ENCODE data around the gene CCDC192.
A peak's percentile ranks its signal among the peaks of the same experiment; 100 is the strongest.

CCDC192 gene

GRCh38 chr5:127909821-127910220 lies 206.6 kb downstream of the CCDC192 start:
- no peak for DNase-seq (ENCODE audit: low read depth)
- no peak for TF ChIP-seq CTCF (IDR thresholded peaks at IDR 0.05; ENCODE audit: control insufficient read depth, extremely low read depth, insufficient read depth)
- H3K4me3 ChIP-seq (ENCODE audit: low read depth, low read length), result no peak overlapping the region

GRCh38 chr5:127910307-127910956 lies 207.2 kb downstream of the CCDC192 start:
- no peak for TF ChIP-seq CTCF (IDR thresholded peaks at IDR 0.05; ENCODE audit: control insufficient read depth, extremely low read depth, insufficient read depth)
- no peak overlapping the region for H3K4me3 ChIP-seq (ENCODE audit: low read depth, low read length)
- DNase-seq (ENCODE audit: low read depth), result no peak

- no peak for DNase-seq (ENCODE audit: low read depth)
- H3K4me3 ChIP-seq (ENCODE audit: low read depth, low read length), result no peak overlapping the region
- TF ChIP-seq CTCF (IDR thresholded peaks at IDR 0.05; ENCODE audit: control insufficient read depth, extremely low read depth, insufficient read depth), result no peak
Observed at GRCh38 chr5:127911619-127912018, 208.4 kb downstream of the CCDC192 start.

GRCh38 chr5:127912411-127912810 lies 209.2 kb downstream of the CCDC192 start:
- no peak for TF ChIP-seq CTCF (IDR thresholded peaks at IDR 0.05; ENCODE audit: control insufficient read depth, extremely low read depth, insufficient read depth)
- DNase-seq (ENCODE audit: low read depth), result no peak
- H3K4me3 ChIP-seq (ENCODE audit: low read depth, low read length), result no peak overlapping the region

GRCh38 chr5:127916885-127917573 lies 213.8 kb downstream of the CCDC192 start:
- TF ChIP-seq CTCF (IDR thresholded peaks at IDR 0.05; ENCODE audit: control insufficient read depth, extremely low read depth, insufficient read depth), result no peak
- DNase-seq (ENCODE audit: low read depth), result no peak
- no peak overlapping the region for H3K4me3 ChIP-seq (ENCODE audit: low read depth, low read length)

- peak; percentile 79 for DNase-seq (ENCODE audit: low read depth)
- H3K4me3 ChIP-seq (ENCODE audit: low read depth, low read length), result no peak overlapping the region
- TF ChIP-seq CTCF (IDR thresholded peaks at IDR 0.05; ENCODE audit: control insufficient read depth, extremely low read depth, insufficient read depth), result no peak
Observed at GRCh38 chr5:127919006-127919796, 216.0 kb downstream of the CCDC192 start.
